ENCODE measurements around the gene RAB17.

RAB17 gene

GRCh38 chr2:237576974-237577373 lies 13.6 kb downstream of the RAB17 start:
- no peak for DNase-seq (ENCODE audit: low read depth in 2 of 2)

DNA sequence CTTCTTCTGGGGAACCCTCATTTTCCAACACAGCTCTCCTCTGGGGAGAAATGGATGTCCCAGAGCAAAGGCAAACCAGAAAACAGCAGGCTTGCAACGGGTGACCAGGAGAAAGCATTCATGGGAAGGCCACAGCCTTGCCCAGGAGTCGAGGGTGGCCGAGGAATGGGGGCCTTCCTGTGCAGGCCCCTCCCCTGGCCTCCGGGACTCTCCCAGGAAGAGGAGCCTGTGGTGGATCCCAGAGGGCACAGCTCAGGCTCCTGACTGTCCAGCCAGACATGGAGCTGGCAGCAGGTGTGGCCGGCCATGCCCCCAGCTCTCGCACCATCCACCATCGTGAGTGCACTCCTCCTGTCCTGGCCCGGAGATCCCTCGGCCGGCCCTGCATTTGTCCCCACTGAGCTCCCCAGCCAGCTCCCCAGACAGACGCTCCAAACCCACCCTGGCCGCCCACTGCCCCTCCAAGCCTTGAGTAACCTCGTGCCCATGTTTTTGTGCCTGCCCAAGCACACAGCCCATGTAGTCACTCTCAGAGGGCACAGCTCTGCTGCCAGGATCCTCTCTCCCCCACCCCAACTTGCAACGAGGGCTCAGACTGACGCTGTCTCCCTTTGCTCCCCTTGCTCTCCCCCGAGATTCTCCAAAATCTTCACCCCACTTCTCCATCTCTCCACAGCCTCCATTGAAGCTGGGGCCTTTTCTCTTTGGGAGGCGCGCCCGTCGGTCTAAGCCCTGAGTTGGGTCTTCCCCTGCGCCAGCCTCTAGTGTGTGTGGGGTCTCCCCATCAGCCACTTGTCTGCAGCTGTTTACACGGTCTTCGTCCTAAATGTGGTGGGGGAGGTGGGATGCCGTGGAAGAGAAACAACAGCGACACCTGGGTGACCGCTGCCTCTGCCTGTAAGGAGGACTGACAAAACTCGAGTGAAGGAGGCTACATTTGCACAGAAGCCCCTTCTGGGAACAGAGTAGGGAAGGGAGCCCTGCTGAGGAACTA lies 14.4 kb downstream of the RAB17 start:
- DNase-seq (ENCODE audit: low read depth in 2 of 2): no peak

DNA sequence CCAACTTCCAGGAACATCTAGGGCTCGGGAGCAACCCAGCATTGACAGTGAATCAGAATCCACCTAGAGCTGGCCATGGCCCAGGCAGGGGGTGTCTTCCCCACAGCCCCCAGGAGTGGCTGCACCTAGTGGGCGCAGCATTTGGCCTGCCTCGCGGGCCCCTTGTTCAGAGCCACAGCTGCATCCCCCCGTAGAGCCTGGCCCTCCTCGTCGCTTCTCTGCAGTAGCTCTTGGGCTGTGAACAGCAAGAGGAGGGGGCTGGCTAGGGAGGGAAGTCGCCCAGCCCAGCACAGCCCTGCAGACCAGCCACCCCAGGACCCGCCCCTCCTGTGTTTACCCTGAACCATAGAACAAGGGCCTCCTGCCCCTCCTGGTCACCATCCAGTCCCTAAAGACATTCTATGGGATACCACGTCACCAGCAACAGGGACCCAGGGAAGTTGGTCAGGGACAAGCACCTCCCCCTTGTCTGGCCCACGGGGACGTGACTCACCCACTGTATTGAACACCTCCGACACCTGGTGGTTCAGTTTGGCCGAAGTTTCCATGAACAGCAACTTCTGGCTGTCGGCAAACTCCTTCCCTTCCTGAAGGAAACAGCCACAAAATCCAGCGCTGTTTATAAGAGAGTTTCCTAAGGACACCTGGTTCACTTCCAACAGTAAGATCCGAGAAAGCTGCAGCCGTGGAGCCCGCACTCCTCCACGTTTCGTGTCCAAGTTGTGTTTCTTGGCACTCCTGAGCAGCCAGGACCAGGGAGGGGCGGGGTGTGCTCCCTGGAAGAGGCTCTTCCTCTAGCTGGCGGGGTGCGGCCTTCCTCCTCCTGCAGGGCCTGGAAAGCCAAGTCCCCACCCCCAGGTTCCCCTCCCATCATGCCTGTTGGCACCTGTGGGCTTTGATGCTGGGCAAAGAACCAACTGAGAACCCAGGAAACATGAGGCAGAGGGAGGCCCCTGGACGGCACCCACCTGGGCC lies 15.4 kb downstream of the RAB17 start:
- DNase-seq (ENCODE audit: low read depth in 2 of 2): no peak

GRCh38 chr2:237574467-237574866 lies 16.1 kb downstream of the RAB17 start:
- DNase-seq (ENCODE audit: low read depth in 2 of 2): no peak

- no peak for DNase-seq (ENCODE audit: low read depth in 2 of 2)
Observed at GRCh38 chr2:237573721-237574415, 16.7 kb downstream of the RAB17 start.

- no peak for DNase-seq (ENCODE audit: low read depth in 2 of 2)
Observed at GRCh38 chr2:237572742-237573101, 17.8 kb downstream of the RAB17 start.

DNA sequence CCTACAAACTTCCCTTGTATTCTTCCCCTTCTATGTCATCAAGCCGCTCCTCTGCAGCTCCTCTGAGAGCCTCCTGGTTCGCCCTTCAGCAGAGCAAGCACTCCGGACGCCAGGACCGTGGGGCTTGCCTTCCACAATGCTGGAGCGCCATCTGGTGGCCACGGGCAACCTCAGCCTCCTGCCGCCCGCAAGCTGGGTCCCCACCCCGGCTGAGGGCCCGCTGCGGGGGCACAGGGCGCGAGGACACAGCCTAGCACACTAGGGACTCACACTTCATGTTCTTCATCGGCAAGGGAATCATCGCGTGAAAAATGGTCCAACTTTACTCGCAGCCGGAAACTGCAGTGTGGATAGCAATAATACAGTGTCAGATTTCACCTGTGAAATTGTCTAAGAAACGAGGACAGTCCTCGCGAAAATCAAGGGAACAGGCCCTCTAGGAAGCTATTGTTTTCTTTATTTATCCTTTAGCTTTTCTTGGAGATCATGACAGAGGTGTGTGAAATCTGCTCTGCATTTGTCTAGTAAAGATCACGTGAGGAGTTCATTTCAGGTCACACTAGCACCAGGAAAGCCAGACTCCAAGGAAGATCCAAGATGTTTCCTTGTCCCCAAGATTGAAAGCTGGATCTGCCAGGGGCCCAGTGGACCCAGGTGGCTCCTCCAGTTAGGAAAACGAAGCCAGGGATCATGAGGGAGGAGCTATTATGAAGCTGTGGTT lies 18.4 kb downstream of the RAB17 start:
- DNase-seq (ENCODE audit: low read depth in 2 of 2): peak; percentile 86 to 96

- no peak for DNase-seq (ENCODE audit: low read depth in 2 of 2)
Observed at GRCh38 chr2:237571551-237571950, 19.0 kb downstream of the RAB17 start.

GRCh38 chr2:237570776-237571335 lies 19.7 kb downstream of the RAB17 start:
- DNase-seq (ENCODE audit: low read depth in 2 of 2): no peak

DNA sequence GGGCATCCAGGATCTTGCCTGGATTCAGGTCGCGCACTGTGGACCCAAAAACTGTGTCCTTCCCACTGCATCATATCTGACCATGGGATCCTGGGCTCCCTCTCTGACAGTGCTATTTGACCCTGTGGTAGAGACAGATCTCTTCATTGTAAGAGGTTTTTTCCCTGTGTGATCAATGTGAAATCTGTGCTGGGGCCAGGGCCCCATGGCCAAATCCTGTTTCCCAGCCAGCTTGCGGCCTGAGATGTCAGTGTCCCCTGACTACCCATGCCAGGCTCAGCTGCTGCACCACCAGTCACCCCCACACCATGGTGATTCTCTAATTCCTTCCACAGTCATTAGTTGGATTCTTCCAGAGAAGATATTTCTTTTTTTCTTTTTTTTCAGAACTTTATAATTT lies 20.6 kb downstream of the RAB17 start:
- no peak for DNase-seq (ENCODE audit: low read depth in 2 of 2)

DNA sequence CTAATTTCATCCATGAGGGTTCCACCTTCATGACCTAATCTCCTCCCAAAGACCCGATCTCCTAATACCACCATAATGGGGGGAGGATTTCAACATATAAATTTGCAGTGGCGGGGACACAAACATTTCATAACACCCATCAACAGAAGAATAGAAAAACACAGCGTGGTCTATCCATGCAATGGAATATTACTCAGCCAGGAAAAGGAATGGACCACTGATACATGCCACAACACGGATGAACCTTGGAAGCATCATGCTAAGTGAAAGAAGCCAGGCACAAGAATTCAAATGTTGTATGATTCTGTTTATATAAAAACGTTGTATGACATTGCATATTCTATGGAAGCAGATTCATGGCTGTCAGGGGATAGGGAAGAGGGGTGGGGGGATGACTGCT lies 21.5 kb downstream of the RAB17 start:
- DNase-seq (ENCODE audit: low read depth in 2 of 2): no peak

GRCh38 chr2:237568121-237568660 lies 22.3 kb downstream of the RAB17 start:
- no peak for DNase-seq (ENCODE audit: low read depth in 2 of 2)

GRCh38 chr2:237567276-237568029 lies 23.1 kb downstream of the RAB17 start:
- no peak for DNase-seq (ENCODE audit: low read depth in 2 of 2)

GRCh38 chr2:237566401-237567235 lies 23.9 kb downstream of the RAB17 start, which contains the start of gene PRLH:
Gene PRLH, plus strand, starts transcription at chr2:237566574. Its CDS starts 0 bp downstream, at chr2:237566574.
- DNase-seq (ENCODE audit: low read depth in 2 of 2): no peak

GRCh38 chr2:237565974-237566373 lies 24.6 kb downstream of the RAB17 start:
- DNase-seq (ENCODE audit: low read depth in 2 of 2): no peak

- no peak for DNase-seq (ENCODE audit: low read depth in 2 of 2)
Observed at GRCh38 chr2:237564526-237565131, 25.9 kb downstream of the RAB17 start.

GRCh38 chr2:237563816-237564215 lies 26.7 kb downstream of the RAB17 start:
- DNase-seq (ENCODE audit: low read depth in 2 of 2): no peak

DNA sequence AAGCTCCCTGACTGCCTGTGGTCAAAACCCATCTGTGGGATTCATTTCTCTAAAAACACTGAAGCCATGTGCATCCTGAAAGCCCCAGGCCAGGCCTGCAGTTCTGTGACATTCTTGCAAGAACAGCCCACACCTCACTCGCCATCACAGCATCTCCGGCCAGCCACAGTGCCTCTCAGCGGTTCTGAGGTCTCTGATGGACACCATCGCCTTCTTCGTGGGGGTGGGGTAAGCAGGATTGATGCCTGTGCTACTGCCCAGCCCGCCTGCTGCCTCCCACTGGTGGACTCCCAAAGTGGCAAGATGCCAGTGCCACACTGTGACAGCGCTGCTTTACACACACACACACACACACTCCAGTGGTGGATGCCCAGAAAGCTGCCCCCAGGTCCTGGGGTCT lies 29.3 kb downstream of the RAB17 start:
- no peak for DNase-seq (ENCODE audit: low read depth in 2 of 2)
